Measurements from ENCODE around the gene EPHB2.
"Not testable (repeated sequence)": the region's sequence is repeated elsewhere in the genome, so short reads cannot be mapped to it uniquely, and the experiment has no call there.

Gene EPHB2

GRCh38 chr1:22915816-22916470 lies 205.3 kb downstream of the EPHB2 start:
- no peak for DNase-seq
- ATAC-seq: no peak

GRCh38 chr1:22916471-22916820 lies 205.8 kb downstream of the EPHB2 start:
- no peak for DNase-seq

GRCh38 chr1:22917989-22918388 lies 207.3 kb downstream of the EPHB2 start:
- no peak for ATAC-seq

More at GRCh38 chr1:22916471-22916820, 205.8 kb downstream of the EPHB2 start:
- ATAC-seq: no peak

GRCh38 chr1:22918644-22919043 lies 208.0 kb downstream of the EPHB2 start:
- DNase-seq: no peak
- no peak for ATAC-seq

More at GRCh38 chr1:22917989-22918388, 207.3 kb downstream of the EPHB2 start:
- DNase-seq: no peak

- DNase-seq: no peak
These were observed 208.8 kb downstream of the EPHB2 start for GRCh38 chr1:22919341-22920025.

GRCh38 chr1:22920026-22920733 lies 209.5 kb downstream of the EPHB2 start:
- DNase-seq (no peak), ATAC-seq (no peak)

More at GRCh38 chr1:22919341-22920025, 208.8 kb downstream of the EPHB2 start:
- no peak for ATAC-seq

GRCh38 chr1:22920734-22921451 lies 210.3 kb downstream of the EPHB2 start:
- ATAC-seq: no peak

GRCh38 chr1:22921452-22922126 lies 210.9 kb downstream of the EPHB2 start:
- no peak for ATAC-seq

More at GRCh38 chr1:22920734-22921451, 210.3 kb downstream of the EPHB2 start:
- DNase-seq: no peak

GRCh38 chr1:22922640-22923039 lies 212.0 kb downstream of the EPHB2 start:
- no peak for ATAC-seq
- no peak for DNase-seq

More at GRCh38 chr1:22921452-22922126, 210.9 kb downstream of the EPHB2 start:
- DNase-seq: no peak

- ATAC-seq (no peak), DNase-seq (no peak)
These were observed 214.5 kb downstream of the EPHB2 start for GRCh38 chr1:22925111-22925510.

- ATAC-seq (no peak), DNase-seq (peak; percentile 55)
These were observed 219.7 kb downstream of the EPHB2 start for GRCh38 chr1:22930240-22930912.

GRCh38 chr1:22932803-22933470 lies 222.3 kb downstream of the EPHB2 start:
- no peak for DNase-seq

GRCh38 chr1:22935433-22935832 lies 224.8 kb downstream of the EPHB2 start:
- no peak for DNase-seq
- no peak for ATAC-seq

More at GRCh38 chr1:22932803-22933470, 222.3 kb downstream of the EPHB2 start:
- no peak for ATAC-seq

- ATAC-seq (no peak), DNase-seq (no peak)
These were observed 226.0 kb downstream of the EPHB2 start for GRCh38 chr1:22936681-22937080.

GRCh38 chr1:22941257-22941656 lies 230.6 kb downstream of the EPHB2 start:
- ATAC-seq: no peak
- DNase-seq: no peak

GRCh38 chr1:22944346-22945055 lies 233.9 kb downstream of the EPHB2 start:
- ATAC-seq: no peak
- no peak for DNase-seq

- not testable (repeated sequence) for ATAC-seq, DNase-seq
These were observed 234.5 kb downstream of the EPHB2 start for GRCh38 chr1:22945171-22945570.

GRCh38 chr1:22949822-22950331 lies 239.2 kb downstream of the EPHB2 start:
- no peak for DNase-seq
- no peak for ATAC-seq

- DNase-seq: no peak
- ATAC-seq: no peak
These were observed 241.2 kb downstream of the EPHB2 start for GRCh38 chr1:22951796-22952195.

GRCh38 chr1:22952694-22953056 lies 242.0 kb downstream of the EPHB2 start:
- ATAC-seq: no peak

More at GRCh38 chr1:22952694-22953056, 242.0 kb downstream of the EPHB2 start:
- no peak for DNase-seq
